Stimulated activated naive CD8-positive, alpha-beta T cell treated with anti-CD3 and anti-CD28 coated beads, Interleukin-15, amount 100 ng/mL, for 72 hours (primary cell): ENCODE data around the gene UBE2H.

Experiments
- ATAC-seq: fragments of 150-1000 bp; cut with Tn5 transposase; 2 replicates; pipeline ENCODE4 v1.10.0; 2021; ENCODE audit warnings: mild to moderate bottlenecking, moderate library complexity
- DNase-seq, 2 donors: peaks; one replicate each; pipeline ENCODE4 v3.0.0; 2021 to 2022
- H3K27ac Mint-ChIP-seq, 2 donors: one replicate each; pipeline ENCODE4 v1.8.0; 2022; ENCODE audit warnings: mild to moderate bottlenecking in 2 of 2, mixed read lengths in 2 of 2, moderate library complexity in 2 of 2
- H3K27me3 Mint-ChIP-seq: one replicate; pipeline ENCODE4 v1.8.0; 2022; ENCODE audit warnings: mixed read lengths
- H3K4me1 Mint-ChIP-seq: one replicate; pipeline ENCODE4 v1.8.0; 2022; ENCODE audit warnings: mild to moderate bottlenecking, mixed read lengths
- H3K4me3 Mint-ChIP-seq, 2 donors: one replicate each; pipeline ENCODE4 v1.8.0; 2022; ENCODE audit warnings: mild to moderate bottlenecking in 2 of 2, mixed read lengths in 2 of 2, moderate library complexity in 1 of 2
- H3K9me3 Mint-ChIP-seq, 2 donors: one replicate each; pipeline ENCODE4 v1.8.0; 2022; ENCODE audit warnings: mixed read lengths in 2 of 2

The UBE2H gene

GRCh38 chr7:129790136-129790535 is 162.6 kb downstream of the UBE2H start:
- Mint-ChIP-seq H3K4me1 (peaks cover 18% of the 10 kb centered on the region), H3K27me3 (peaks cover 66% of the 10 kb centered on the region), H3K27ac (no peak overlapping the region), H3K4me3 (no peak overlapping the region), H3K9me3 (no peaks in the 10 kb centered on the region)
- no peak for DNase-seq
- no peak for ATAC-seq

- Mint-ChIP-seq H3K9me3 (no peaks in the 10 kb centered on the region), H3K27me3 (peaks cover 71% of the 10 kb centered on the region), H3K27ac (no peak overlapping the region), H3K4me3 (no peak overlapping the region), H3K4me1 (peaks cover 23% of the 10 kb centered on the region)
- DNase-seq: no peak
- no peak for ATAC-seq
Observed at GRCh38 chr7:129789652-129790051, 163.1 kb downstream of the UBE2H start.

- H3K27me3 Mint-ChIP-seq: peaks cover 78% of the 10 kb centered on the region
- no peak for ATAC-seq
- H3K4me1 Mint-ChIP-seq: peaks cover 26% of the 10 kb centered on the region
- DNase-seq: no peak
- H3K27ac Mint-ChIP-seq: no peak overlapping the region
- H3K4me3 Mint-ChIP-seq: no peak overlapping the region
- no peaks in the 10 kb centered on the region for H3K9me3 Mint-ChIP-seq
Observed at GRCh38 chr7:129789000-129789399, 163.8 kb downstream of the UBE2H start.

- Mint-ChIP-seq H3K4me1 (peaks cover 43% of the 10 kb centered on the region), H3K27ac (no peak overlapping the region), H3K27me3 (peaks cover 95% of the 10 kb centered on the region), H3K4me3 (no peak overlapping the region), H3K9me3 (no peaks in the 10 kb centered on the region)
- DNase-seq (no peak), ATAC-seq (no peak)
Observed at GRCh38 chr7:129786825-129787563, 165.8 kb downstream of the UBE2H start.

GRCh38 chr7:129785685-129786514 is 166.9 kb downstream of the UBE2H start:
- Mint-ChIP-seq H3K9me3 (no peaks in the 10 kb centered on the region), H3K4me1 (peaks cover 54% of the 10 kb centered on the region), H3K27ac (no peak overlapping the region), H3K4me3 (peak overlapping the region; percentile 58 to 79), H3K27me3 (peaks cover 95% of the 10 kb centered on the region)
- DNase-seq: no peak
- peak; percentile 37 for ATAC-seq

GRCh38 chr7:129784783-129785684 is 167.7 kb downstream of the UBE2H start:
- peaks cover 56% of the 10 kb centered on the region for H3K4me1 Mint-ChIP-seq
- H3K27ac Mint-ChIP-seq: no peak overlapping the region
- H3K27me3 Mint-ChIP-seq: peaks cover 93% of the 10 kb centered on the region
- DNase-seq (peak in 1 of 2 donors; percentile 43), ATAC-seq (no peak)
- no peaks in the 10 kb centered on the region for H3K9me3 Mint-ChIP-seq
- H3K4me3 Mint-ChIP-seq: peak overlapping the region; percentile 58 to 79

- ATAC-seq: no peak
- no peak for DNase-seq
- H3K4me3 Mint-ChIP-seq: peak overlapping the region in 1 of 2 donors; percentile 79
- H3K27ac Mint-ChIP-seq: no peak overlapping the region
- peaks cover 56% of the 10 kb centered on the region for H3K4me1 Mint-ChIP-seq
- H3K9me3 Mint-ChIP-seq: no peaks in the 10 kb centered on the region
- H3K27me3 Mint-ChIP-seq: peaks cover 86% of the 10 kb centered on the region
Observed at GRCh38 chr7:129784437-129784782, 168.3 kb downstream of the UBE2H start.

- H3K27ac Mint-ChIP-seq: no peak overlapping the region
- peak overlapping the region; percentile 78 to 84 for H3K4me3 Mint-ChIP-seq
- peaks cover 61% of the 10 kb centered on the region for H3K4me1 Mint-ChIP-seq
- H3K9me3 Mint-ChIP-seq: no peaks in the 10 kb centered on the region
- DNase-seq (no peak), ATAC-seq (no peak)
- peaks cover 84% of the 10 kb centered on the region for H3K27me3 Mint-ChIP-seq
Observed at GRCh38 chr7:129783584-129783919, 169.2 kb downstream of the UBE2H start.

- DNase-seq (peak in 1 of 2 donors; percentile 26), ATAC-seq (no peak)
- H3K9me3 Mint-ChIP-seq: no peaks in the 10 kb centered on the region
- peaks cover 67% of the 10 kb centered on the region for H3K4me1 Mint-ChIP-seq
- H3K27ac Mint-ChIP-seq: no peak overlapping the region
- H3K27me3 Mint-ChIP-seq: peaks cover 86% of the 10 kb centered on the region
- H3K4me3 Mint-ChIP-seq: peak overlapping the region; percentile 78 to 84
Observed at GRCh38 chr7:129782818-129783583, 169.8 kb downstream of the UBE2H start.

GRCh38 chr7:129781928-129782817 is 170.6 kb downstream of the UBE2H start:
- DNase-seq (peak in 1 of 2 donors; percentile 27), ATAC-seq (no peak)
- peak overlapping the region; percentile 78 to 84 for H3K4me3 Mint-ChIP-seq
- H3K4me1 Mint-ChIP-seq: peaks cover 75% of the 10 kb centered on the region
- no peaks in the 10 kb centered on the region for H3K9me3 Mint-ChIP-seq
- H3K27ac Mint-ChIP-seq: no peak overlapping the region
- peaks cover 87% of the 10 kb centered on the region for H3K27me3 Mint-ChIP-seq

- Mint-ChIP-seq H3K27me3 (peaks cover 87% of the 10 kb centered on the region), H3K4me1 (peaks cover 69% of the 10 kb centered on the region), H3K9me3 (no peaks in the 10 kb centered on the region), H3K4me3 (peak overlapping the region; percentile 74 to 84), H3K27ac (no peak overlapping the region)
- peak; percentile 26 to 27 for DNase-seq
- ATAC-seq: no peak
Observed at GRCh38 chr7:129780974-129781927, 171.5 kb downstream of the UBE2H start.
